GM12801 (cell line): ENCODE results near the gene SLC24A4.

Source experiments
- CTCF ChIP-seq: IDR thresholded peaks from one replicate; pipeline ENCODE4 v1.5.1; 2011; ENCODE audit warnings: control low read depth; ENCODE audit not compliant: insufficient read length; ENCODE audit errors: extremely low read depth

SLC24A4 gene

GRCh38 chr14:92528486-92529100 lies 205.6 kb downstream of the SLC24A4 start:
- TF ChIP-seq CTCF = no peak

- TF ChIP-seq CTCF = no peak
Measured at GRCh38 chr14:92529903-92530302, 206.9 kb downstream of the SLC24A4 start.

- TF ChIP-seq CTCF = no peak
Measured at GRCh38 chr14:92531106-92531873, 208.3 kb downstream of the SLC24A4 start.

- TF ChIP-seq CTCF = no peak
Measured at GRCh38 chr14:92532490-92533163, 209.7 kb downstream of the SLC24A4 start.

GRCh38 chr14:92534932-92535643 lies 212.1 kb downstream of the SLC24A4 start:
- no peak for TF ChIP-seq CTCF

GRCh38 chr14:92538412-92538985 lies 215.5 kb downstream of the SLC24A4 start:
- no peak for TF ChIP-seq CTCF

GRCh38 chr14:92539419-92539818 lies 216.5 kb downstream of the SLC24A4 start:
- no peak for TF ChIP-seq CTCF
